CD4-positive, alpha-beta T cell treated with Interleukin-17A for 1 hour (primary cell): Measurements from ENCODE around the gene KPTN.

Experiments
- DNase-seq: peaks from one replicate; pipeline ENCODE4 v3.0.0-alpha.2; 2020

Gene KPTN

DNA sequence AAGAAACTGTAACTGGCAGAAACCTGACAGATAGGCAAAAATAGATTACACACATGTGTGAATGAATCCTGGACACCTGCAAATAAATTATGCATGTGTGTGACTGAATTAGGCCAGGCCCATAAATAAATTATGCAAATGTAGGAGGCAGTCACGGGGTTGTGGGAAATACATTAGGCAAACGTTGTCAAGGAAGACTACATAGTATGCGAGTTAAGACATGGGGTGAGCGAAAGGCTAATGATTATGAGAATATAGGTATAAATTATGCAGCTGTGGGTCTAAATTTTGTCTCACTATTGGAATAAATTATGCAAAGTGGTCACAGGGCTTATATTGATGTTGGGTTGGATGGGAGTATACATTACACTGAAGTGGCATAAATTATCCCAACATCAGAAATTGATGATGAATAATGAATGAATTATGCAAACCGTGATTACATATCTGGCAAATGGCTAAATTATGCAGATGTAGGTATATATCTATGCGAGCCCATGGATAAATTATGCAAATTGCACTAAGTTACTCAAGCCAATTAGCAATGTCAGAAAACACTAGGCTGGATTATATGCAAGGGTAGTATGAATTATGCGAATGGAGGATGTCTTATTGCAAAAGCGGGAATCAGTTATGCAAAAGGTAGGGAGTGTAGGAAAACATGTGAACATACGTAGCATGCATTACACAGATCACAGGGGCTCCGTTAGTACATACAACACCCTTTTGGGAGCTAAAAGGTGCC is 19.2 kb downstream of the KPTN start:
- DNase-seq, result no peak

DNA sequence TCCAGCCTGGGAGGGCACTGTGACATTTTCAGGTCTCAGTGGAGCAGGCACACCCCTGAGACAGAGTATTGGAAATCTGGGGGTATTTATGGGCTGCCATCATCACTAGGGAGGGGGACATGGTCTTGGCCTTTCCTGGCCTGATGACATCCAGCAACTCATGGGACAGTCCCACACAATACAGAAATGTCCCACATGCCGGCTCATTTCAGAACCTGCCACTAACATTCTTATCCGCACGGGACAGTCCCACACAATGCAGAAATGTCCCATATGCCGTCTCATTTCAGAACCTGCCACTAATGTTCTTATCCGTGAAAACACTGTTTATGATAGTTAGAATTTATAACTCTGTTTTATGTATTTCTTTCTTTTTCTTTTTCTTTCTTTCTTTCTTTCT is 22.1 kb downstream of the KPTN start:
- DNase-seq, result no peak

DNA sequence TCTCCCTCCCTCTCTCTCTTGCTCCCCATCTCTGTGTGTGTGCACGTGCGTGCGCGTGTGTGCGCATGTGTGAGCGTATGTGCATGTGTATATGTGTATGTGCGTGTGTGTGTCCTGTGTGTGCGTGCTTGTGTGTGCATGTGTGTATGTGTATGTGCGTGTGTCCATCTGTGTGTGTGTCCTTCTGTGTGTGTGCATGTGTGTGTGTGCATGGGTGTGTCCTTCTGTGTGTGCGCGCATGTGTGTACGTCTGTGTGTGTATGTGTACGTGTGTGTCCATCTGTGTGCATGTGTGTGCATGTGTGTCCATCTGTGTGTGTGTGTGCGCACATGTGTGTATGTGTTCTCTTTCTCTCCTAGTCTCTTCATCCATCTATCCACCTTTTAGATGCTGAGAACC is 24.5 kb downstream of the KPTN start:
- DNase-seq, result no peak

DNA sequence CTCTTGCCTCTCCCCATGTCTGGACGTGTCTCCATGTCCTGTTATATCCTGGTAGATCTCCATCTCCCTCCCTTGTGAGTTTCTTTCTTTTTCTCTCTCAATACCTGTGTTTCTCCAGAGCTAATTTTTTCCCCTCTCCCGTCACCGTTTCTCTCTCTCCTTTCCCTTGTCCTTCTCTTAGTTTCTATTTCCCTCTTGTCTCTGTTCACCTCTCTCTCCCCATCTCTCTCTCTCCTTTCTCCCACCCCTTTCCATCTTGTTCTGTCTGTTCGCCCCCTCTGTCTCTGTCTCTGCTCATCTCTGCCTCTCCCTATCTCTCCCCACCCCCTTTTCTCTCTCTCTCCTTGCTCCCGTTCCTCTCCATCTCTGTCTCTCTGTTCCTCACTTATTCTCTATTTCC is 25.3 kb downstream of the KPTN start:
- DNase-seq, result no peak

DNA sequence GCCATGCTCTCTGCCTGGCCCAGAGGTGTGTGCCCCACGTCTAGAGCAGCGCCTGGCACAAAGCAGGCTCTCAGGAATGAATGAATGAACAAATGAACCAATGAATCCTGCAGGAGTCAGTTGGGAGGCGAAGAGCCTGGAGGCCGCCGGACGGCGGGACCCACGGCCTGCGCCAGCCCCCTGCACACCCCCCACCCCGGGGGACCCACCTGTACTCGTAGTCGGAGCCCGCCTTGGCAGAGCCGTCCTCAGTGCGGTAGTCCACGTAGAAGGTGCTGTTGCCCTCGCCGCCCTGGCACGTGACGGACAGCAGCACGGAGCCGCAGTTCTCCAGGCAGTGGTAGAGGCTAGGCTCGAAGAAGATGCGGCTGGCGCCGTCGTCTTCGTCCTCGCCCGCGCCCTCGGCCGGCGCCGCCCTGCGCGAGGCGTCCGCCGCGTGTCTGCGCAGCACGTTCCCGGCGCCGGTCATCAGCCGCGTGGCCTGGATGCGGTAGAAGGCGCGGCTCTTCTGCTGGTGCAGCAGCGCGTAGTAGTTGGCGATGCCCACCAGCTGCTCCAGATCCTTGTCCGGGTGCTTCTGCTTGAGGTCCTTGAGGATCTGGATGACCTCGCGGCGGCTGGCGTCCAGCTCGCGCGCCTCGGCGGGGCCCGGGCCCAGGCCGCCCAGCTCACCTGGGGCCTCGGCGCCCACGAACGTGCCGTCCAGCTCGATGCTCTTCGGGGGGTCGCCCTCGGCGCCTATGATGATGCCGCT is 27.1 kb downstream of the KPTN start:
- DNase-seq, result no peak

DNA sequence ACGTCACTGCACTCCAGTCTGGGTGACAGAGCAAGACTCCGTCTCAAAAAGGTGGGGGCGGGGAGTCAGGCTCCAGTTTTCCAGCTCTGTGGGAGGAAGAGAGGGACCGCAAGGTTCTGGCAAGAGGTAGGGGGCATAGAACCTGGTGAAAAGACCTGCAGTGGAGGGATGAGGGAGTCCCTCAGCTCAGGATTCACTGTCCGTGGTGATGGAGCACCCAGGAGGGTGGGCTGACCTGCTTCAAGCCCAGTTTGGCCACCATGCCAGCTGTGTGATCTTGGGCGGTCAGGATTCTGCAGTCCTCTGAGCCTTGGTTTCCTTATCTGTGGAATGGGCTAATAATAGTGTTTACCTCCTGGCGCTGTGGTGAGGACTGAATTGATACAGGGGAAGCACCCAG is 33.5 kb downstream of the KPTN start:
- DNase-seq, result no peak

DNA sequence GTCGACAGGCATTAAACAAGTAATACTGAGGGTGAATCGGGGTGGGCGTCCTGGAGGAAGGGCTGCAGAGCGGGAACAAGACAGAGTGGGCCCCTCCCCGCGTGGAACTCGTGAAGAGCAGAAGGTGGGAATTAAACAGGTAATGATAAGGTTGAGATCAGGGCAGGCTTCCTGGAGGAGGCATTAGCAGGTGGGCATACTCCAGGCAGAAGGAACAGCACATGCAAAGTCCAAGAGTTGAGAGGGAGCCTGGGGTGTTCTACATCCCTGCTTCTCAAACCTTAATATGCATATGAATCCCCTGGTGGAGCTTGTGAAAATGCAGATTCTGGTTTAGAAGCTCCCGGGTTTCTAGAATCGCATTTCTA is 35.7 kb downstream of the KPTN start:
- no peak for DNase-seq

DNA sequence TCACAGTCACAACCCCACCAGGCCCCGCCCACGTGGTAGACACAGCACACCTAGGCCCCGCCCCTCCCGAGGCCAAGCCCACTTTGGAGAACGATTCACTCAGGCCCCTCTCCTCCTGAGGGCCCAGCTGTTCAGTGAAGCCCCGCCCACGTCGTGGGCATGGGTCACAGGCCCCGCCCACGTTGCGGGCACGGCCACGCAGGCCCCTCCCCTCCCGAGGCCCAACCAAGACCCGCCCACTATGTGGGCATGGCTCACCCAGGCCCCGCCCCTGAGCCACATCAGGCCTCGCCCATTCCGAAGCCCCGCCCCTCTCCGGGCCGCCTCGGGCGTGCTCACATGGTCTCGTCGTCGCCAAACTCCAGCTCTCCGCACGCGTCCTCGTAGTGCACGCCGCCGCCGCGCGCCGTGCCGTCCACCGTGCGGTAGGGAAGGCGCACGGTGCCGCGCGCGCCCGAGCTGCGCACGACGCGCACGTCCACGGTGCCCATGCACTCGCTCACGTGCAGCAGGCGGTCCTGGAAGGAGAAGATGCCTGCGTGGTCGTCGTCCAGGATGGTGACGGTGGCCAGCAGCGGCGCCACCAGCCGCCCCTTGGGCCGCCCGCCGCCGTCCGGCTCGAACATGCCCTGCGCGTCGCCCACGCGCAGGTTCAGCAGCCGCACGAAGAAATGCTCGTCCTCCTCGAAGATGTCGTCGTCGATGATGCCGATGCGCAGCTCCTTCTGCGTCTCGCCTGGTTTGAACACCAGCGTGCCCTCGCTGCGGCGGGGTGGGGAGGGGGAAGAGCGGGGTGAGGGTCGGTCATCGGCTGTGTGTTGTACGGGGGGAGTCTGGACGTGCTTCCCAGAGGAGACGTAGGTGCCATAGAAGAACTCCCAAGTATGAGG is 36.3 kb downstream of the KPTN start:
- DNase-seq, result peak; percentile 53

DNA sequence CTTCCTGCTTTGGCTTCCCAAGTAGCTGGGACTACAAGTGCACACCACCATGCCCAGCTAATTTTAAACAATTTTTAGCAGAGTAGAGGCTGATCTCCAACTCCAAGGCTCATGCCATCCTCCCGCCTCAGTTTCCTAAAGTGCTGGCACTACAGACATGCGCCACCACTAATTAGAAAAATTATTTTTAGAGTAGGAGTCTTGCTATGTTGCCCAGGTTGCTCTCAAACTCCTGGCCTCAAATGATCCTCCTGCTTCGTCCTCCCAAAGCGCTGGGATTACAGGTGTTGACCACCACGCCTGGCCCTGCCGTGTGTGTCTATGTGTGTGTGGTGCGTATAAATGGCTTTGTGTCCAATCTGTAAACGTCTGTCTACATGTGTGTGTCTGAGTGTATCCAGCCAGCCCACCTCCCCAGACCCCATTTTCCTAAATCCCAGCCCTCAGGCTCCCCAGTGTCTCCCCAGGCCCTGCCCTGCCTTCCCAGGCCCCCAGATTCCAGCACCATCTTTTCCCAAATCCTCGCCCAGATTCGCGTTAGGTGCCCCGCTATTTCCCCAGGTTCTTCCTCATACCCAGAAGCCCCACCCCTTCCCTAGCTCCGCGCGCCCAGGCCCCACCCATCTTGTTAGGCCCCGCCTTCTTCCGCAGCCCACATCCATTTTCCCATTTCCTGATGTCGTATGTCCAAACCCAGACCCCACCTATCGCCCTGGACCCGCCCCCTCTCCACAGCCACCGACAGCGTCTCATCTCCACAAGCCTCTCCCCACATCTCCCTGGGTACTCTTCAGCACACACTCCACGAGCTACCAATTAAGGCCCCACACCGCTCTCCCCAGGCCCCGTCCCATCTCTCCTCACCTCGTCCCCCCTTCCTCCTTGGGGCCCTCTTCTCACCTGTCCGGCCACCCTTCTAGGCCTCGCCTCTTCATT is 37.2 kb downstream of the KPTN start:
- DNase-seq, result peak; percentile 21

DNA sequence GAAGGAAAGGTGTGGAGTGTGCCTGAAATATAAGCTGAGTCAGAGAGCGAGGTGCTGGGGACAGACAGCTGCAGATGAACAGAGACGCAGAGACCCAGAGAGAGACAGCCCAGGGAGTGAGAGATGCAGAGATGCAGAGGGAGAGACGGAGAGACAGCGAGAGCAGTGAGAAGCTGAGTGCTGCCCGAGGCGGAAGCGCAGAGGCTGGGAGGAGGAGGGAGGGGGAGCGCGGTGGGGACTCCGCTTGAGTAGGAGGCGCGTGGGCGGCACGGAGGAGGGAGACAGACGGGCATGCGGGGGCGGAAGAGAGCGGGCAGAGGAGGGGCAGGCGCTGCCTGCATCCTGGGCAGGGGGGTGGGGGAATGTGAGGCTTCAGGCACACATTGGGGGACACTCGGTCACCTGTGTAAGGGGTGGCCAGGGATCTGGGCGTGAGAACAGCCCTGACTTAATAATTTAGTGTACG is 38.0 kb downstream of the KPTN start:
- DNase-seq, result peak; percentile 72

DNA sequence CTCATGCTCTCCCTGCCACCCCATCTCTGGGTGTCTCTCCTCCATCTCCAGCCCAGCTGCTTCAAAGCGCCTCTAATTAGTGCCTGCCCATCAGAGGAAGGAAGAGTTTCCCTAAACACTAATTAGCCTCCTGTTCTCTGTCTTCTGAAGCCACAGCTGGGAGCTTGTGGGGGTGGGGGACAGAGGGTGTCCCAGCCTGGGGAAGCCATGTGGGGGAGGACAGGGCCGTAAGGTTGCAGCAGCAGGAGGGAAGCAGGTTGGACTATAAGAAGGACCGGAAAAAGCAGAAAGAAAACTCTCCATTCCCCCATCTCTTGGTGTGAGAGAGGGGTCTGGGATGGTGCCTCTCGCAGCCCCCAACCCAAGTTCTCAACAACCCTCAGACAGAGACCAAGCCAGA is 38.5 kb downstream of the KPTN start:
- no peak for DNase-seq

DNA sequence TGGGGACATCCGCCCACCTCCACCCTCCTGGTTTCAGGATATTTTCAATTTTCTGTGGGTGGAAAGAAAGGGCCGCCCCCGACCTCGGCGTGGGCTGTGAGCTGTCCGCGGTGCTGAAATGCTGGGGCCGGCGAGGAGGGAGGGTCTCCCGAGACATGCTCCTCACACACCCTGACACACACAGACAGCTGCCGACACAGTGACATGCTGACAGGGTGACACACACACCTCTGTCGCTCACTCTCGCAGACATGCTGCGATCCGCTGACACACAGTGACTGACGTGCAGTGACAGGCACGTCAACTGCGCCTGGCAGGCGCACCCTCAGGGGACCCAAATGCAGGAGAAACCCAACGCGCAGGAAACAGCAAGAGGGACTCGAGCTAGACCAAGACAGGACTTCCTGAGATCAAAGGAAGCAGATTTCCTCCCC is 39.6 kb downstream of the KPTN start:
- peak; percentile 45 for DNase-seq

DNA sequence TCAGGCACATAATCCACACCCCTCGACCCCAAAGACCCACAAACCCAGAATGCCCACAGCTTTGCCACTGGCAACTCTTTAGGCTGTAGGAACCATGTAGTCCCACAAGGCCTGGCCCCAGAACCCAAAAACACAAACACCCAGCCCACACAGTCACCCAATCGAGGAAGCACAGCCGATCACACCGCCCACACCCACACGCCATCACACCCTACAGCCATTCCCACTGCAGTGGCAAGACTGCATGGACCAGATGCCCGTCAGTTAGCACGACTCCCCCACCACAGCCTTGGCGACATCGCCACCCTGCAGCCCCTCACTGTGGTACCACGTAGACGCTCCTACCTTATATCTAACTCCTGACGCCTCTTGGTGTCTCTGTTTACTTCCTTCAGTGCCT is 40.7 kb downstream of the KPTN start:
- no peak for DNase-seq

DNA sequence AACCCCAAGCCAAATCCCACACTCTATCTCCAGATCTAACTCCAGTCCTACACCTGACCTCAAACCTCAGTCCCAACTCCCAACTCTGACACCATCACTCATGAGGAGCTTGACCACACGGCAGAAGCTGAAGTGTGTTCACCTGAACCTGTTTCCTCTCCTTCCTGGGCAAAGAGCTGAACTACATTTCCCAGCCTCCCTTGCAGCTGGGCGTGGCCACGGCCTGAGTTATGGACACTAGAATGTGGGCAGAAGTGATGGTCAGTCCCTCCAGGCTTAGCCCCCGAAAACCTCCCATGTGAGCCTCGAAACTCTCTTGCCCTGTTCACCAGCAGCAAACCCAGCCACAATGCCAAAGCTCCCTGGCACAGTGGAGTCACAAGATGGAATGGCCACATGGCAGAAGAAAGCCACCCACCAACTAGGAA is 45.2 kb downstream of the KPTN start:
- no peak for DNase-seq

DNA sequence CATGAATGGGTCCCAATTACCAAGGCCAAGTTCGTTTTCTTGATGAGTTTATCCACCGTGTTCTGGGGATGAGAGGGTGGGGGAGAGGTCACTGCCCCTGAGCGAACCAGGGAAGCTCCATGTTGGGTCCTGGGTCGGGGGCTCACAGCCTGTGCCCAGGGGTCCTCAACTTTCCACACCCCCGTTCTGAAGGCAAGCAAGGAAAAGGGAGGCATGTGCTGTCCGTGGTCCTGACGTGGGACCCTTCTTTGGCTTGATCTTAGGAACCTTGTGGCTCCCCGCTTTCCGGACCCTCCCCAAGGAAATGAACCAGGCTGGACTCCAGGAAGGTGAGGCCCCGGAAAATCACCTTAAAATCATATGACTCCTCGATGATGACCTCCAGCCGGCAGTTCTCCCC is 46.5 kb downstream of the KPTN start:
- no peak for DNase-seq

DNA sequence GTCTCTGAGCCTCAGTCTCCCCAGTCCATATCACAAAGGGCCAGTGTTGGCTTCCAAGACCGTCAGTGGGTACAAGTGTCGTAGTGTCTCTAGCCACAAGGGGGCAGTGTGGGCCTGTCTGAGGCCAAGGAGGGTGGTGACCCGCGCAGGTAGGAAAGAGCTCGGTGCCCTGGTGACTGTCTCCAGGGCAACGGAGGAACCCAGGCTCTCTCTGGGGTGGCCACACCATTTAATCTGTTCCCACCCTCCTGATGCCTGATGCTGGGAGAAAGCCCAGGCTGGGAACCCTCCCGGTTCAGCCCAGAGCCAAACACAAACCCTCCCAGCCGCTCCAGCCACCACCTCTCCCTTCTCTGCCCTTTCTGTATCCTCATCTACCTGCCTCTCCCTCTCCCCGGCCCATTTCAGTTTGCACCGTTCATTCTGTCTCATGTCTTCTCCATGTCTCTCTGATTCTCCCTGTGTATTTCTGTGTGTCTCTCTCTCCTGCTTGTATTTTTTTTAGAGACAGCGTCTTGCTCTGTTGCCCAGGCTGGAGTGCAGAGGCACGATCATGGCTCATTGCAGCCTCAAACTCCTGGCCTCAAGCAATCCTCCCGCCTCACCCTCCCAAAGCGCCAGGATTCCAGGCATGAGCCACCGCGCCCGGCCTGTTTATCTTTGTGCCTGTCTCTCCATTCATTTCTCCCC is 47.2 kb downstream of the KPTN start:
- peak; percentile 84 for DNase-seq

DNA sequence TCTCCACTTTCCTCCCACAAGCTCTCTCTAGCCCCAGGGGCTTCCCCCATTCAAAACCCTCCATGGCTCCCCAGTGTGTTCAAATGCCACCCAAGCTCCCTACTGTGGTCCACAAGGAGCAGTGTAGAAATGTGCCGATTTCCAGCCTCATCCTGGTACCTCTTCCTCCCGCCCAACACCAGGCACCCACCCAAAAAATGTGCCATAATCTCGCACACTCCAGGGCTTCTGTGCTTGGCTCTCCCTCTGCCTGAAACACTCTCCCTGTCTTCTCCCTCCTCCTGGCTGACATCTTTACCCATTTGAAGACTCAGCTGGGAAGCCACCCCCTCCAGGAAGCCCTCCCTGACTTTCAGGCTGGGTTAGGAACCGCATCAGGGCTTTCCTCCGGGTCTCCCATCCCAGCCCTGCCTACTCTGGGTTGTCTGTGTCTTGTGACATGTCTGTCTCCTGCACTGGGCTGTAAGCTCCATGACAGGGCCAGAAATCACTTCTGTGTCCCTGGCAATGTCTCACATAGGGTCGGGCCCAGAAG is 48.1 kb downstream of the KPTN start:
- no peak for DNase-seq

DNA sequence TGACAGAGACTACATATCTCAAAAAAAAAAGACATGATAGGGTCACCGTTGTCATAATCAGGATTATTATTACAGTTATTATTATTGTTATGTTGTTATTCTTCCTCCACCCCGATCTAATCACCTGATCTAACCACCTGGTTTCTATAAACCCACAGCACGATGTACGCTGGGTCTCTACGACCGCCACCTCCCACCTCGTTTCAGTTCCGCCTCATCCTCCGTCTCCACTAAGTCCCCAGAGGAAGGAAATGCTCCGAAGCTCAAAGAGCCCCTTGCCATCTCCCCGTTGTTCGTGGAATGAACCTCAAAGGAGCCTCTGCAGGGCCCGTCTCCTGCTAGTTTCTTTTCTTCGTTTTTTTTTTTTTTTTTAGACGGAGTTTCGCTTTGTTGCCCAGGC is 48.8 kb downstream of the KPTN start:
- DNase-seq, result peak; percentile 41

DNA sequence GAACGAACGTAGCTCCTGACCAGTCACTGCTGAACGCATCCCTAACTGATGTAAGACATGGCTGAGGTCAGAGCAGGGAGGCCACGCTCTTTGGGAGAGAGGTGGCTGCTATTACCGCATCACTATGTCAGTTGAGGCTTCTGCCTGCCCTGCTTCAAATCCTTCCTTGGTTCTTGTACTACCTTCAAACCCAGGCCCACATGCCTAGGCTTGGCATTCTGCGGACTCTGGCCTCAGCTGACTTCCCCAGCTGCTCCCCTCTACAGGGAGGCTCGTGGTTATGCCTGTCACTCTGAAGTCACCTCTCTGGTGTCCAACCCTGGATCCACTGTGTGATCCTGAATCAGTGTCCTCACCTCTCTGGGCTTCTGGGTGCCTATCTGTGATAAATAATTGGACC is 49.9 kb downstream of the KPTN start:
- DNase-seq, result no peak

DNA sequence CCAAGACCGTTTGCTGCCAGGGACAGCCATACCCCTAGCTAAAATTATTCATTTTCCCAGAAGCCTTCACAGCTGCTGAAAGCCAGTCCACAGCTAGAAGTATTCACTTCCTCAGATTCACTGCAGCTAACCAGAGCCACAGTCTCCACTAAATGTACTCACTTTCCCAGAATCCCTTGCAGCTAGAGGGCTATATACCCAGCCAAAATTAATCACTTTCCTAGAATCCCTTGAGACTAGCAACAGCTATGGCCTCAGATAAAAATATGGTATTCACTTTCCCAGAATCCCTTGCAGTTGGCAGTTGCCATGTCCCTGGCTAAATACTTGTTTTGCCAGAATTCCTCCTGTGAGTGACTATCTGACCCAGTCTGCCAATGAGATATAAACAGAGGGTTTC is 50.9 kb downstream of the KPTN start:
- DNase-seq, result no peak

DNA sequence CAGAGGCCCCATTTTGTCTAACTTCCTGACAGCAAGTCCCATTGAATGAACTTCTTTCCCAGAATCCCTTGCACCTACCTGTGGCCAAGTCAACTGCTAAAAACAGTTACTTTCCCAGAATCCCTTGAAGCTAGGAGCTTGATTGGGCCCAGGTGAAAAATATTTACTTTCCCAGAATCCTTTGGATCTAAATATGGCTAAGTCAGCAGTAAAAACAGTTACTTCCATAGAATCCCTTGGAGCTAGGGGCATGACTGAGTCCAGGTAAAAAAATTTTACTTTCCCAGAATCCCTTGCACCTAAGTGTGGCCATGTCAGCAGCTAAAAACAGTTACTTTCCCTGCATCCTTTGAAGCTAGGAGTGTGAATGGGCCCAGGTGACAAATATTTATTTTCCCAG is 51.5 kb downstream of the KPTN start:
- no peak for DNase-seq
